Osteocyte (in vitro differentiated cells): ENCODE results near the gene SLC9A4. TPM values are rescaled to one million over a fixed set of nuclear protein-coding genes. Genes with fewer than 3 reads are reported as not detected.
"Not testable (repeated sequence)": the region's sequence is repeated elsewhere in the genome, so short reads cannot be mapped to it uniquely, and the experiment has no call there.

Experiments used
- DNase-seq: peaks from one replicate; pipeline ENCODE4 v3.0.0; 2021; ENCODE audit warnings: mixed read lengths; ENCODE audit not compliant: unreplicated experiment; ENCODE audit errors: extremely low spot score
- H3K27ac Mint-ChIP-seq: one replicate; pipeline ENCODE4 v1.8.0; 2021; ENCODE audit warnings: mild to moderate bottlenecking, mixed read lengths; ENCODE audit not compliant: unreplicated experiment
- H3K27me3 Mint-ChIP-seq: one replicate; pipeline ENCODE4 v1.8.0; 2021; ENCODE audit warnings: mixed read lengths; ENCODE audit not compliant: unreplicated experiment
- H3K36me3 Mint-ChIP-seq: one replicate; pipeline ENCODE4 v1.8.0; 2021; ENCODE audit warnings: mixed read lengths; ENCODE audit not compliant: unreplicated experiment
- H3K4me1 Mint-ChIP-seq: one replicate; pipeline ENCODE4 v1.8.0; 2021; ENCODE audit warnings: mixed read lengths; ENCODE audit not compliant: unreplicated experiment
- H3K4me3 Mint-ChIP-seq: one replicate; pipeline ENCODE4 v1.8.0; 2021; ENCODE audit warnings: mild to moderate bottlenecking, moderate library complexity, mixed read lengths; ENCODE audit not compliant: unreplicated experiment
- H3K9me3 Mint-ChIP-seq: one replicate; pipeline ENCODE4 v1.8.0; 2021; ENCODE audit warnings: mixed read lengths; ENCODE audit not compliant: unreplicated experiment
- CTCF ChIP-seq: fragments of 200-600 bp; sonication (generic); IDR thresholded peaks from 2 replicates; pipeline ENCODE4 v1.5.0; 2021; ENCODE audit warnings: antibody characterized with exemption, mild to moderate bottlenecking, moderate library complexity
- total RNA-seq: library from RNA; stranded (reverse); gene quantifications from 2 replicates; pipeline ENCODE4 v1.2.1, GENCODE V29; 2021

Gene SLC9A4
- total RNA-seq, 1 donor from 2014 or later, result not detected

- no peak overlapping the region for H3K4me3 Mint-ChIP-seq
- no peaks in the 10 kb centered on the region for H3K4me1 Mint-ChIP-seq
- no peak overlapping the region for H3K27ac Mint-ChIP-seq
Measured at GRCh38 chr2:102549027-102549426, 76.0 kb downstream of the SLC9A4 start.

GRCh38 chr2:102550151-102550550, 77.1 kb downstream of the SLC9A4 start:
- Mint-ChIP-seq H3K4me3 (no peak overlapping the region), H3K36me3 (no peaks in the 10 kb centered on the region), H3K4me1 (no peaks in the 10 kb centered on the region), H3K27ac (no peak overlapping the region), H3K27me3 (no peaks in the 10 kb centered on the region), H3K9me3 (peaks cover 19% of the 10 kb centered on the region)
- no peak for TF ChIP-seq CTCF
- no peak for DNase-seq

More at GRCh38 chr2:102549027-102549426, 76.0 kb downstream of the SLC9A4 start:
- peaks cover 3% of the 10 kb centered on the region for H3K27me3 Mint-ChIP-seq
- peaks cover 19% of the 10 kb centered on the region for H3K9me3 Mint-ChIP-seq
- no peak for TF ChIP-seq CTCF
- no peak for DNase-seq
- no peaks in the 10 kb centered on the region for H3K36me3 Mint-ChIP-seq

GRCh38 chr2:102551329-102552096, 78.5 kb downstream of the SLC9A4 start:
- no peak for DNase-seq
- H3K27me3 Mint-ChIP-seq, result no peaks in the 10 kb centered on the region
- no peak overlapping the region for H3K27ac Mint-ChIP-seq
- H3K9me3 Mint-ChIP-seq, result peaks cover 19% of the 10 kb centered on the region
- no peaks in the 10 kb centered on the region for H3K4me1 Mint-ChIP-seq
- no peak for TF ChIP-seq CTCF
- no peak overlapping the region for H3K4me3 Mint-ChIP-seq
- H3K36me3 Mint-ChIP-seq, result no peaks in the 10 kb centered on the region

GRCh38 chr2:102553601-102554000, 80.6 kb downstream of the SLC9A4 start:
- Mint-ChIP-seq H3K27ac (no peak overlapping the region), H3K4me1 (no peaks in the 10 kb centered on the region), H3K9me3 (peaks cover 18% of the 10 kb centered on the region), H3K27me3 (no peaks in the 10 kb centered on the region), H3K4me3 (no peak overlapping the region), H3K36me3 (no peaks in the 10 kb centered on the region)
- no peak for DNase-seq
- TF ChIP-seq CTCF, result no peak

GRCh38 chr2:102558463-102558862, 85.4 kb downstream of the SLC9A4 start:
- Mint-ChIP-seq H3K9me3 (no peaks in the 10 kb centered on the region), H3K4me1 (no peaks in the 10 kb centered on the region), H3K36me3 (no peaks in the 10 kb centered on the region), H3K4me3 (no peak overlapping the region), H3K27me3 (no peaks in the 10 kb centered on the region), H3K27ac (no peak overlapping the region)
- no peak for DNase-seq
- no peak for TF ChIP-seq CTCF

GRCh38 chr2:102562542-102562941, 89.5 kb downstream of the SLC9A4 start:
- H3K4me3 Mint-ChIP-seq, H3K27me3 Mint-ChIP-seq, H3K36me3 Mint-ChIP-seq, H3K27ac Mint-ChIP-seq, H3K4me1 Mint-ChIP-seq, DNase-seq: not testable (repeated sequence)
- peaks cover 13% of the 10 kb centered on the region for H3K9me3 Mint-ChIP-seq
